Endometrial microvascular endothelial cells (primary cell): ENCODE measurements around the gene C12orf42. TPM values are rescaled to one million over a fixed set of nuclear protein-coding genes. Genes with fewer than 3 reads are reported as not detected.

Experiments used
- in situ Hi-C: cut with HindIII; loops from 2 replicates; pipeline ENCODE4 v1.10.0; 2017; ENCODE audit warnings: low sequenced_read_pairs, low pct_unique_long_range_greater_than_20kb; ENCODE audit errors: inconsistent ontology term
- total RNA-seq: library from RNA; depleted of rRNA; stranded (reverse); fragments of >200 nt; gene quantifications from one replicate; pipeline ENCODE4 v1.2.3, GENCODE V29; 2015; ENCODE audit errors: inconsistent ontology term

C12orf42 gene
- total RNA-seq, 1 donor from 2014 or later = not detected

- in situ Hi-C loops = no loop called here
Measured at GRCh38 chr12:103501447-103501846, 5.7 kb upstream of the C12orf42 start.

- in situ Hi-C loops = no loop called here
Measured at GRCh38 chr12:103499571-103499970, 3.8 kb upstream of the C12orf42 start.

- in situ Hi-C loops = no loop called here
Measured at GRCh38 chr12:103498990-103499389, 3.2 kb upstream of the C12orf42 start.

- in situ Hi-C loops = no loop called here
Measured at GRCh38 chr12:103494734-103495468, 867 bp downstream of the C12orf42 start.

GRCh38 chr12:103494051-103494733, 1.6 kb downstream of the C12orf42 start:
- in situ Hi-C loops = no loop called here

- in situ Hi-C loops = no loop called here
Measured at GRCh38 chr12:103493199-103493598, 2.6 kb downstream of the C12orf42 start.

GRCh38 chr12:103482365-103482764, 13.4 kb downstream of the C12orf42 start:
- in situ Hi-C loops = no loop called here

- in situ Hi-C loops = no loop called here
Measured at GRCh38 chr12:103475073-103475472, 20.7 kb downstream of the C12orf42 start.

- in situ Hi-C loops = no loop called here
Measured at GRCh38 chr12:103470664-103471063, 25.1 kb downstream of the C12orf42 start.

- in situ Hi-C loops = no loop called here
Measured at GRCh38 chr12:103469719-103470118, 26.0 kb downstream of the C12orf42 start.

GRCh38 chr12:103468837-103469236, 26.9 kb downstream of the C12orf42 start:
- in situ Hi-C loops = no loop called here

GRCh38 chr12:103462675-103463074, 33.1 kb downstream of the C12orf42 start:
- in situ Hi-C loops = no loop called here

- in situ Hi-C loops = no loop called here
Measured at GRCh38 chr12:103457471-103457870, 38.3 kb downstream of the C12orf42 start.

- in situ Hi-C loops = no loop called here
Measured at GRCh38 chr12:103456006-103456405, 39.8 kb downstream of the C12orf42 start.

GRCh38 chr12:103455020-103455763, 40.6 kb downstream of the C12orf42 start:
- in situ Hi-C loops = no loop called here

- in situ Hi-C loops = no loop called here
Measured at GRCh38 chr12:103444983-103445382, 50.8 kb downstream of the C12orf42 start.

GRCh38 chr12:103442822-103443221, 52.9 kb downstream of the C12orf42 start:
- in situ Hi-C loops = no loop called here

GRCh38 chr12:103442182-103442555, 53.6 kb downstream of the C12orf42 start:
- in situ Hi-C loops = no loop called here

- in situ Hi-C loops = no loop called here
Measured at GRCh38 chr12:103441437-103442181, 54.2 kb downstream of the C12orf42 start.
